ENCODE results near the gene PIEZO2. TPM values are rescaled to one million over a fixed set of nuclear protein-coding genes. Genes with fewer than 3 reads are reported as not detected.
A peak's percentile ranks its signal among the peaks of the same experiment; 100 is the strongest.
"Not testable (repeated sequence)": the region's sequence is repeated elsewhere in the genome, so short reads cannot be mapped to it uniquely, and the experiment has no call there.

The PIEZO2 gene
- total and polyA plus RNA-seq, 11 donors, result 0.04 to 4.9 (median 0.20) TPM; not detected in 2

DNA sequence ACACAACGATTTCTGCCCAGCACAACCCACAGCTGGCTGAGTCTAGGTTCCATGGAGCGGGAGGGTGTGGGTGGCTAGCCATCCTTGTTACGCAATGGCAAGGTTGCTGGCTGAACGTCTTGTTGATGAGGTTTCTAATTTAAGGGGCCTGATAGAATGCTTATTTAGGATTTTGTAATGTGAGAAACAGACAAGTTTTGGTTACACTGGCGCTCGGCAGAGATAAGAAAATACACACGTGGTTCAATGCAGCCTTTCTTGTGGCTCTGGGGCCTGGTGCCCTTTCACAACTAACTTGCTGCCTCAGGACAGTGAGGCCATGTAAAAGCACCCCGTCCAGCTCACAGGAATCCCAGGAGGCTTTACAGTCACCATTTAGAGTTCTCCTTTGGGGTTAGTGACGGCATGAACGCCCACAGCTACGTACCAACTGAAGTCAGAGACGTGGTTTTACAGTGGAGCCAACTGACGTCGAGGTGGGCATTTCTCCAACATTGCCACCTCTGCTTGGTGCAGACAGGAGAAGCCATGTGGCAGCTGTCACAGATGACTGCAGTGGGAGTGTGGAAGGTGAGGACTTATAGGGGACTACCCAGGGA lies 29.7 kb upstream of the PIEZO2 start:
- Histone ChIP-seq H3K27me3 (no peaks in the 10 kb centered on the region), H3K27ac (peak overlapping the region in 2 of 12 donors; percentile 25 to 72), H3K36me3 (no peaks in the 10 kb centered on the region), H3K4me1 (peaks cover 0 to 17% (median 0%) of the 10 kb centered on the region in 12 donors), H3K4me3 (no peak overlapping the region), H3K9me3 (no peaks in the 10 kb centered on the region)
- ATAC-seq, result peak; percentile 55 to 87 (median 78)
- WGBS, 4 donors, result 54 to 68% (median 64%) methylated on average over 13 to 14 of the region's 14 CpGs
- intact Hi-C loops (cut with DNase I), result no loop called here
- TF ChIP-seq POLR2A (IDR thresholded peaks at IDR 0.05), result no peak
- TF ChIP-seq, protein P1, sequence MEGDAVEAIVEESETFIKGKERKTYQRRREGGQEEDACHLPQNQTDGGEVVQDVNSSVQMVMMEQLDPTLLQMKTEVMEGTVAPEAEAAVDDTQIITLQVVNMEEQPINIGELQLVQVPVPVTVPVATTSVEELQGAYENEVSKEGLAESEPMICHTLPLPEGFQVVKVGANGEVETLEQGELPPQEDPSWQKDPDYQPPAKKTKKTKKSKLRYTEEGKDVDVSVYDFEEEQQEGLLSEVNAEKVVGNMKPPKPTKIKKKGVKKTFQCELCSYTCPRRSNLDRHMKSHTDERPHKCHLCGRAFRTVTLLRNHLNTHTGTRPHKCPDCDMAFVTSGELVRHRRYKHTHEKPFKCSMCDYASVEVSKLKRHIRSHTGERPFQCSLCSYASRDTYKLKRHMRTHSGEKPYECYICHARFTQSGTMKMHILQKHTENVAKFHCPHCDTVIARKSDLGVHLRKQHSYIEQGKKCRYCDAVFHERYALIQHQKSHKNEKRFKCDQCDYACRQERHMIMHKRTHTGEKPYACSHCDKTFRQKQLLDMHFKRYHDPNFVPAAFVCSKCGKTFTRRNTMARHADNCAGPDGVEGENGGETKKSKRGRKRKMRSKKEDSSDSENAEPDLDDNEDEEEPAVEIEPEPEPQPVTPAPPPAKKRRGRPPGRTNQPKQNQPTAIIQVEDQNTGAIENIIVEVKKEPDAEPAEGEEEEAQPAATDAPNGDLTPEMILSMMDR (IDR thresholded peaks at IDR 0.05), result no peak
- DNase-seq, result peak in 4 of 5 donors; percentile 16 to 63 (median 52)

DNA sequence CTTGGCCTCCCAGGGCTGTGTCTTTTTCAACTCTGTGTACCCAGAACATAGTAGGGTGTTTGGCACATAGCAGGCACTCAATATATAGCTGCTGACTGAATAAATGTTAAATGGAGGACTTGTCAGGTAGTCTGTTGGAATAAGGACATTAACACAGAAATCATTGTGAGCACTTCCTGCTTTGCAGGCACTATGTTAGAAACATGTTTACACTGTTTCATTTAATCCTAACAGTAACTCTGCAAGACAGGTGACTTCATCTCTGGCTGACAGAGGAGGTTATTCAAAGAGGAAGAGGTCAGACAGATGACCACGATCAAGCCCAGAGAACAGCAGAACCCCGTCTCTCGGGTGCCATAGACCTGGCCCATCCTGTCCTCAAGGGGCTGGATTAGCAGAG lies 28.0 kb upstream of the PIEZO2 start:
- no peaks in the 10 kb centered on the region for H3K36me3 ChIP-seq
- intact Hi-C loops (cut with DNase I), result no loop called here
- TF ChIP-seq, protein P1 (IDR thresholded peaks at IDR 0.05), result no peak
- no peak overlapping the region for H3K4me3 ChIP-seq
- no peak for DNase-seq
- WGBS, 4 donors, result 74 to 89% (median 77%) methylated on average over 3 of the region's 3 CpGs
- no peak for ATAC-seq
- H3K4me1 ChIP-seq, result peaks cover 0 to 17% (median 0%) of the 10 kb centered on the region in 12 donors
- no peaks in the 10 kb centered on the region for H3K9me3 ChIP-seq
- H3K27ac ChIP-seq, result no peak overlapping the region
- no peaks in the 10 kb centered on the region for H3K27me3 ChIP-seq

DNA sequence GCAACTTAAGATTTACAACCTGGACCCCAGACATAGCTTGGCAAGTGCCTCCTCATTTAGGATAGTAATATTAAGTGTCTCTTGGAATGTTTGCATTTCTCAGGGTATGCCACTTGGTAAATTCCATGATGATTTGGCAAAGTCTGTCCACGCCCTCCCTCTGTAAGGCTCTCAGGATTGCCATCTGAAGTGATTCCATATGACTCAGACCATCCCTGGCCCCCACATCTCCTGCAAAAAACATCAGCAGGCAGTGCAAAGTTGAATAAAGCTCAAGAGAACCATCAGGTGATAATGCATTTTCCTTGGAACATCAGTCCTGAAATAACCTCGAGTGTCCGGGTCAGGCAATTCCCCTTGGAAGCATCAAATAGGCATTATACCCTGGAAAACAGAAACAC lies 27.1 kb upstream of the PIEZO2 start:
- peaks cover 0 to 17% (median 0%) of the 10 kb centered on the region in 12 donors for H3K4me1 ChIP-seq
- ATAC-seq, result peak in 1 of 4 donors; percentile 9
- intact Hi-C loops (cut with DNase I), result no loop called here

DNA sequence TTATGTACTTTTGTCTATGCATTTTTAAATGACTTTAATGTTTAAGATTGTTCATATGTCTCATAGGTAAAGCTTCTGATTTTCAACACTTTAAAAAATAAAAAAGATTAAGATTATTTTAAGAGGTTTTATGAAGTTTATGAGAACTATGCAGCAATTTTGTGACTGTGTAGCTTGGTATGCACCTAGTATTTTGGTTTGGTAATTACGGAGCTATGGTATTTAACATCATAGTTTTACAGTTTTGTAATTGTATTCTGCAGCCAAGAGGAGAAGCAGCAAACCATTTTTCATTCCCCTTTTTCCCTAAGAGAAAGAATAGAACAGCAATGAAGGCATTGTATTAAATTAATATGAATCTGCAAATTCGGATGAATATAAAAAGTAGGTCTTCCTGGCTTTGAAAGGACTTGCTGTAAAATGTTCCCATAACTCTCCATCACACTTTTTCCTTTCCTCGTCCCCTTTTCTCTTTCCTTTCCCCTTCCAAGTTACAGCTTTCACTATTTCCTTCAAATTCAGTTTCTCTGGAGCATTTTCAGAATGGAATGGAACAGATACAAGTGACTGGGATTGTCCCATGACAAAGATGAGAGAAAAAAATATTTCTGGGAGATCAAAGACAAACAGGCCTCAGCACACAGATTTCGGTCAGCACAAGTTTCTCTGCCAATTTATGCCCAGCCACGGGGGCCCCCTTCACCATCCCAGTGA lies 26.1 kb upstream of the PIEZO2 start:
- peak overlapping the region in 5 of 12 donors; percentile 4 to 65 (median 38) for H3K27ac ChIP-seq
- peaks cover 0 to 17% (median 0%) of the 10 kb centered on the region in 12 donors for H3K4me1 ChIP-seq
- intact Hi-C loops (cut with DNase I), result no loop called here

More for the DNA sequence above, 27.1 kb upstream of the PIEZO2 start:
- H3K36me3 ChIP-seq, result no peaks in the 10 kb centered on the region
- H3K9me3 ChIP-seq, result no peaks in the 10 kb centered on the region
- 59 to 88% (median 64%) methylated on average over 3 of the region's 3 CpGs for WGBS, 4 donors
- DNase-seq, result no peak
- TF ChIP-seq POLR2A (IDR thresholded peaks at IDR 0.05), result no peak
- TF ChIP-seq, protein P1 (IDR thresholded peaks at IDR 0.05), result no peak
- peak overlapping the region in 2 of 12 donors; percentile 4 to 58 for H3K27ac ChIP-seq
- H3K27me3 ChIP-seq, result no peaks in the 10 kb centered on the region
- no peak overlapping the region for H3K4me3 ChIP-seq

DNA sequence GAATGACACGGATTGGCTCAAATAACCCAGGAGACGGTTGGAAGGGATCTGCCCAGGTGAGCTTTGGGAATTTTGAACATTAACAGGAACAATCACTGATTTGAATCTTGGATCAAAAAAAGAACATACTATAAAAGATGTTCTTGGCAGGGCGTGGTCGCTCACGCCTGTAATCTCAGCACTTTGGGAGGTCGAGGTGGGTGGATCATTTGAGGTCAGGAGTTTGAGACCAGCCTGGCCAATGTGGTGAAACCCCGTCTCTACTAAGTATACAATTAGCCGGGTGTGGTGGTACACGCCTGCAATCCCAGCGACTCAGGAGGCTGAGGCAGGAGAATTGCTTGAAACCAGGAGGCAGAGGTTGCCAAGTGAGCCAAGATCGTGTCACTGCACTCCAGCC lies 24.8 kb upstream of the PIEZO2 start:
- peaks cover 0 to 13% (median 0%) of the 10 kb centered on the region in 12 donors for H3K4me1 ChIP-seq
- H3K9me3 ChIP-seq; H3K27ac ChIP-seq; H3K36me3 ChIP-seq; intact Hi-C loops (cut with DNase I); H3K4me3 ChIP-seq; H3K27me3 ChIP-seq; DNase-seq; ATAC-seq: not testable (repeated sequence)
- 88 to 91% (median 90%) methylated on average over 11 of the region's 11 CpGs for WGBS, 4 donors

More for the DNA sequence above, 26.1 kb upstream of the PIEZO2 start:
- Histone ChIP-seq H3K27me3 (no peaks in the 10 kb centered on the region), H3K9me3 (no peaks in the 10 kb centered on the region), H3K36me3 (no peaks in the 10 kb centered on the region), H3K4me3 (no peak overlapping the region)
- TF ChIP-seq, protein P1 (IDR thresholded peaks at IDR 0.05), result no peak
- no peak for TF ChIP-seq POLR2A (IDR thresholded peaks at IDR 0.05)
- 65 to 71% (median 67%) methylated on average over 5 of the region's 5 CpGs for WGBS, 4 donors
- ATAC-seq (no peak), DNase-seq (no peak)

Data from heart left ventricle (tissue), 16 donors.